HT-29 (cell line): Measurements from ENCODE around the gene MMD. TPM values are rescaled to one million over a fixed set of nuclear protein-coding genes. Genes with fewer than 3 reads are reported as not detected.
"Not testable (repeated sequence)": the region's sequence is repeated elsewhere in the genome, so short reads cannot be mapped to it uniquely, and the experiment has no call there.

Experiments
- DNase-seq: peaks from one replicate; pipeline ENCODE4 v3.0.0-alpha.2; 2015; ENCODE audit warnings: low spot score
- total RNA-seq: library from RNA; depleted of rRNA; stranded (reverse); fragments of >200 nt; shearing (Covaris generic); gene quantifications from 2 replicates; pipeline ENCODE4 v1.2.3, GENCODE V29; 2014; rRNA removed

The MMD gene, protein sequence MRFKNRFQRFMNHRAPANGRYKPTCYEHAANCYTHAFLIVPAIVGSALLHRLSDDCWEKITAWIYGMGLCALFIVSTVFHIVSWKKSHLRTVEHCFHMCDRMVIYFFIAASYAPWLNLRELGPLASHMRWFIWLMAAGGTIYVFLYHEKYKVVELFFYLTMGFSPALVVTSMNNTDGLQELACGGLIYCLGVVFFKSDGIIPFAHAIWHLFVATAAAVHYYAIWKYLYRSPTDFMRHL
- total RNA-seq: 20.2 and 23.9 TPM in 2 replicates

GRCh38 chr17:55421179-55421934 lies at the start of gene MMD:
MMD (minus strand) TSS chr17:55421835; CDS start chr17:55421695, 140 bp downstream.
- peak; percentile 50 for DNase-seq

DNA sequence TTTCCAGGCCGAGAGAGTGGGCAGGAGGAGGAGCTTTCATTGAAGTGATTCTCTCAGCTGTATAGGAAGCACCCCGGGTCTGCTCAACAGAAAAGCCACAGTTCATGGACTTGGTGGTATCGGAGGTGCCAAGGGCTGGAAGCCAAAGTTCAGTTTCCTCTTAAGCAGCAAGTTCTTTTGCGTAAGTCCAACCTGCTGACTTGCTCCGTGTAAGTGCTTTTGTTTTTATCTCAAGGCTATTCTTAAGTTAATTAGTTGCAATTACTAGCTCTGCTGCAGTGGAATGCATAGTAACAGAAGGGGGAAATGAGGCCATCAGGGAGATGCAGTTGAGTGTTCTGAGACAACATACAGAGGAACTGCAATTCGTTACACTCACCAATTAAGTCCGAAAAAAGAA lies 45.0 kb upstream of the MMD start:
- no peak for DNase-seq

GRCh38 chr17:55465771-55466170 lies 44.1 kb upstream of the MMD start:
- not testable (repeated sequence) for DNase-seq

GRCh38 chr17:55463600-55463999 lies 42.0 kb upstream of the MMD start:
- no peak for DNase-seq

- no peak for DNase-seq
Observed at GRCh38 chr17:55462711-55463110, 41.1 kb upstream of the MMD start.

GRCh38 chr17:55462234-55462633 lies 40.6 kb upstream of the MMD start:
- DNase-seq: no peak

GRCh38 chr17:55458978-55459377 lies 37.3 kb upstream of the MMD start:
- DNase-seq: no peak

DNA sequence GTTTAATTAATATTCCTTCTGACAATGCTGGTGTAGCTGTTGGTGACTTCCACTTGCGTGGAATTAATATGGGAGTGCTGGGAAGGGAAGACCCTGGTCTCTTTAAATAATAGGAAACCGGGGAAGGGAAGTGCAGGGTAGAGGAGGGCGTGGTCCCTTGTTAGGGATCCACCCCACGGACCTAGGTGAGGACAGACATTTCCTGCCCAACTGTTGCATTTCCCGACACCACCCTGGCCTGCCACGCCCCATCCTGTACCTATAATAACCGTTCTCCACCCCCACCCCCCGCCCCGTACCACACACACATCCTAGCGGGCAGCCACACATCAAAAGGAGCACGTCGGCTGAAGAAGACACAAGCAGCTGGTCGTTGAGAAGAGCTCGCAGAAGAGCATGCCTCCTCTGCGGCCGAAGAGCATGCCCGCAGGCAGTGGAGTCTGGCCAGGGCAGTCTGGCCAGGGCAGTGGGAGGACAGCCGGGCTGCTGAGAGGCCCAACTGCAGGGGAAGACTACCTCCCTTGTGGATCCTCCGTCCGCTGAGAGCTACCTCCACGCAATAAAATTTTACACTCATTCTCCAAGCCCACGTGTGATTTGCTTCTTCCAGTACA lies 36.8 kb upstream of the MMD start:
- DNase-seq: no peak

GRCh38 chr17:55456307-55457240 lies 34.9 kb upstream of the MMD start:
- no peak for DNase-seq

DNA sequence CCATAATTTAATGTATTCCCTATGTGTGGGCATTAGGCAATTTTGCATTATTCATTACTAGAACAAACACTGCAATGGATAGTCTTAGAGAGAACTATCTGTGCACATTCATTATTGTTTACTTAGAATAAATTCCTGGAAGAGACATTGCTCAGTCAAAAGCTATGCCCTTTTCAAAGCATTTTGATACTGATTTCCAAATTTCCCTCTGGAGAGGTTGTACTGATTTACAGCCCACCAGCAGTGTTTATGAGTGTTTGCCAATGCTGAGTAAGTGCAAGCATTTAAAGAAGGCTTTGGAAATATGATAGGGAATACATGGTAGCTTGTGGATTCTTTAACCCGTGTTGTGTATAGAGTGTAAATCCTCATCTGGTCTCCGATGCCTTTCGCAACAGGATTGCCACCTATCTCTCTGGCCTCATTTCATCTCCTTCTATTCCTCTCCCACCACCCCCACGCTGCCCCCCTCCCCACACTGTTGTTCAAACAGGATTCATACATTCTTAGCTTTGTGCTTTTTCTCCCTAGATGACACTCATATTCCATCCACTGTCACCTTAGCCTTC lies 33.4 kb upstream of the MMD start:
- DNase-seq: no peak

- no peak for DNase-seq
Observed at GRCh38 chr17:55453839-55454557, 32.4 kb upstream of the MMD start.

- DNase-seq: peak; percentile 48
Observed at GRCh38 chr17:55452139-55452790, 30.6 kb upstream of the MMD start.

DNA sequence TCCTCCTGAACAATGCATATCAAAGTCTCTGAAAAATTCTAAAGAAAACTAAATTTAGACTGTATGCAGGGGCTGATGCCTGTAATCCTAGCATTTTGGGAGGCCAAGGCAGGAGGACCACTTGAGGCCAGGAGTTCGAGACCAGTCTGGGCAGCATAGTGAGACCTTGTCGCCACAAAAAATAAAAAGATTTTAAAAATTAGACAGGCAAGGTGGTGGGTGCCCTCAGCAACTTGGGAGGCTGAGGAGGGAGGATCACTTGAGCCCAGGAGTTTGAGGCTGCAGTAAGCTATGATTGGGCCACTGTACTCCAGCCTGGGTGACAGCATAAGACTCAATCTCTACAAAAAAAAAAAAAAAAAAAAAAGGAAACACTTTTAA lies 30.1 kb upstream of the MMD start:
- no peak for DNase-seq

DNA sequence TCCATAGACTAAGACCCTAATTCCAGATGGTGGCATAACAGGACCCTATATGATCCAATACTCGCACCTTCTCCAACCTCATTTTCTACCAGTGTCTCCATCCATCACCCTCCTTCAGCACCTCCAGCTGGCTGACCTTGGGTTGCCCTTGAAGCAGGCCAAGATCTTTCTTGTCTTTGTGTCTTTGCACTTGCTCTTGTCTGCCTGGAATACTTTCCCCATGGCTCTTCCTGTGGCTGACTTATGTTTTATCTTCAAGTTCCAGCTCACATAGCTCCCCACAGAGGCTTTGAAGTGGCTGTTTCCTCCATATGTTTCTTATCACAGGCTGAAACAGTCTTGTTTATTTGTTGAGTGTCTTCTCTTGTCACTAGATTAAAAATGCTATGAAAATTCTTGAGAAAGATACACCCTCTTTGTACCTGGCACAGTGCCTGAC lies 29.6 kb upstream of the MMD start:
- DNase-seq: no peak

- DNase-seq: no peak
Observed at GRCh38 chr17:55450232-55450825, 28.7 kb upstream of the MMD start.

DNA sequence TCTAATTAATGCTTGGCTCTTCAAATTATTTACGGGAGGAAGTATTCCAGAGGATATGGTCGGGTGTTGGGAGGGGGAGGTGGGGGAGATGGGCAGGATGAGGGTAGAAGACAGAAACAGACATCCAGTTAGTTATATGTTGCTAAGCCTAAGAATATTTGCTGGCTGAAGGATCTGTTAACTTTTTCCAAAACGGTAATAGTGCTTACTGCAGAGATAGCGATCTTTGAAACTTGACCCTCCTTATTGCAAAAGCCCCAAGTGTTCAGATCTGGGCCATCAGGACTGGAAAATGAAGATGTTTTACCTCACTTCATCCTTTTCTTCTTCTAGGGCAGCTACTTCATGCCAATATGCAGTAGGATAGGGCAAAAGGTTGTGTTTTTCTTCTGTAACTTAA lies 27.0 kb upstream of the MMD start:
- DNase-seq: no peak

DNA sequence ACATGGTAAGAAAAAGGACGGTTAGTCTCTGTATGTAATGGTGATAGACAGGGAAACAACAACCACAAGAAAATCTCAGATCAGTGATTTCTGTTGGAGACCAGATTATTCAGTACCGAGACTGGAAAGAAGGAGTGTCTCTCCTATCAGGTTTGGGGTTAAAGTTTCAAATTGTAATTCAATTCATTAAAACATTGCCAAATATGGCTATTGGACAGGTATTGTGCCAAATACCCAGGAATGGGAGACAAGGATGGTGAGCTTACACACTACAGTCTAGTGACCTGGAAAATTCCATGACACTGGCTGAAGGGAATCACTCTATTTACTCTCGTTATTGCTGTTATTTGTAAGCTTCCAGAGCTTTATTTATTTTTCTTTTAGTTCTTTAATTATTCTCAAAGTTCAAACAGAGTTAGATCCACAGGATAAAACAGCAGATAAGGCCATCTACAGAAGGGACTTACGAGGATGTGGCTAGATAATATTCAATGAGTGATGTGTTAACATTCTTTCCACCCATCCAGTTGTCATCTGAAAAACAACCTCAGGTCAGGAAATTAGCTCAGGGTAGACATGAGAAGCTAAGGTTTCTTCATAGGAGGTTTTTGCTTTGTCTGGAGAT lies 25.1 kb upstream of the MMD start:
- DNase-seq: no peak

DNA sequence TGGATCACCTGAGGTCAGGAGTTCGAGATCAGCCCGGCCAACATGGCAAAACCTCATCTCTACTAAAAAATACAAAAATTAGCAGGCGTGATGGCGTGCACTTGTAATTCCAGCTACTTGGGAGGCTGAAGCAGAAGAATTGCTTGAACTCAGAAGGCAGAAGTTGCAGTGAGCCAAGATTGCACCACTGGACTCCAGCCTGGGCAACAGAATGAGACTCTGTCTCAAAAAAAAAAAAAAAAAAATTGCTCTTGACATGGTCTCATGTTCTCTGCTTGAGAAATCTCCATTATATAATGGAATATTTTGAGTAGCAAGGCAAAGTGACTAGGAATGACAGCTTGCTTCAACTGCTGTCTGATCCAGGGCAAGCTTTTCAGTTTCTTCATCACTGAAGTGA lies 24.4 kb upstream of the MMD start:
- DNase-seq: not testable (repeated sequence)
